ENCODE results near the gene PAK5.

Gene PAK5

GRCh38 chr20:9506280-9506821, 332.5 kb downstream of the PAK5 start:
- TF ChIP-seq CTCF (IDR thresholded peaks at IDR 0.05; ENCODE audit: insufficient read depth, low read depth, low read length, missing control alignments) = no peak
- no peak overlapping the region for H3K4me3 ChIP-seq (ENCODE audit: low read depth, low read length)
- no peak for DNase-seq (ENCODE audit: low read depth)

GRCh38 chr20:9503526-9504245, 335.2 kb downstream of the PAK5 start:
- no peak overlapping the region for H3K4me3 ChIP-seq (ENCODE audit: low read depth, low read length)
- TF ChIP-seq CTCF (IDR thresholded peaks at IDR 0.05; ENCODE audit: insufficient read depth, low read depth, low read length, missing control alignments) = no peak
- peak; percentile 39 for DNase-seq (ENCODE audit: low read depth)

- no peak for DNase-seq (ENCODE audit: low read depth)
- no peak overlapping the region for H3K4me3 ChIP-seq (ENCODE audit: low read depth, low read length)
- TF ChIP-seq CTCF (IDR thresholded peaks at IDR 0.05; ENCODE audit: insufficient read depth, low read depth, low read length, missing control alignments) = no peak
These were observed 337.4 kb downstream of the PAK5 start for GRCh38 chr20:9501473-9501872.

- no peak overlapping the region for H3K4me3 ChIP-seq (ENCODE audit: low read depth, low read length)
- no peak for TF ChIP-seq CTCF (IDR thresholded peaks at IDR 0.05; ENCODE audit: insufficient read depth, low read depth, low read length, missing control alignments)
- DNase-seq (ENCODE audit: low read depth) = peak; percentile 35
These were observed 338.8 kb downstream of the PAK5 start for GRCh38 chr20:9500121-9500520.

- no peak for DNase-seq (ENCODE audit: low read depth)
- TF ChIP-seq CTCF (IDR thresholded peaks at IDR 0.05; ENCODE audit: insufficient read depth, low read depth, low read length, missing control alignments) = no peak
- H3K4me3 ChIP-seq (ENCODE audit: low read depth, low read length) = no peak overlapping the region
These were observed 339.6 kb downstream of the PAK5 start for GRCh38 chr20:9499126-9499899.

GRCh38 chr20:9498322-9498721, 340.6 kb downstream of the PAK5 start:
- TF ChIP-seq CTCF (IDR thresholded peaks at IDR 0.05; ENCODE audit: insufficient read depth, low read depth, low read length, missing control alignments) = no peak
- no peak for DNase-seq (ENCODE audit: low read depth)
- H3K4me3 ChIP-seq (ENCODE audit: low read depth, low read length) = no peak overlapping the region
